Effector memory CD4-positive, alpha-beta T cell (primary cell): ENCODE data around the gene AQP2.
A peak's percentile ranks its signal among the peaks of the same experiment; 100 is the strongest.

Experiments
- DNase-seq, 3 donors: peaks; one replicate each; pipeline ENCODE4 v3.0.0-alpha.2; 2020
- H3K27ac ChIP-seq: 2 replicates; pipeline ENCODE4 v1.7.0; 2013; ENCODE audit warnings: mild to moderate bottlenecking, low read length, moderate library complexity; ENCODE audit not compliant: insufficient read depth, poor library complexity, severe bottlenecking
- H3K27me3 ChIP-seq: replicated peaks from 2 replicates; pipeline ENCODE4 v1.7.0; 2013; ENCODE audit warnings: mild to moderate bottlenecking, low read length; ENCODE audit not compliant: insufficient read depth, control insufficient read depth, poor library complexity, severe bottlenecking
- H3K36me3 ChIP-seq: 2 replicates; pipeline ENCODE4 v1.7.0; 2013; ENCODE audit warnings: mild to moderate bottlenecking, low read length, moderate library complexity; ENCODE audit not compliant: control insufficient read depth, insufficient read depth
- H3K4me1 ChIP-seq: 2 replicates; pipeline ENCODE4 v1.7.0; 2013; ENCODE audit warnings: low read length, mild to moderate bottlenecking; ENCODE audit not compliant: control insufficient read depth, insufficient read depth, poor library complexity, severe bottlenecking
- H3K4me3 ChIP-seq: 2 replicates; pipeline ENCODE4 v1.7.0; 2013; ENCODE audit warnings: low read length, low read depth, mild to moderate bottlenecking; ENCODE audit not compliant: insufficient read depth, poor library complexity, severe bottlenecking
- H3K9me3 ChIP-seq: 2 replicates; pipeline ENCODE4 v1.7.0; 2013; ENCODE audit warnings: mild to moderate bottlenecking, low read length, moderate library complexity; ENCODE audit not compliant: control insufficient read depth

Gene AQP2

DNA sequence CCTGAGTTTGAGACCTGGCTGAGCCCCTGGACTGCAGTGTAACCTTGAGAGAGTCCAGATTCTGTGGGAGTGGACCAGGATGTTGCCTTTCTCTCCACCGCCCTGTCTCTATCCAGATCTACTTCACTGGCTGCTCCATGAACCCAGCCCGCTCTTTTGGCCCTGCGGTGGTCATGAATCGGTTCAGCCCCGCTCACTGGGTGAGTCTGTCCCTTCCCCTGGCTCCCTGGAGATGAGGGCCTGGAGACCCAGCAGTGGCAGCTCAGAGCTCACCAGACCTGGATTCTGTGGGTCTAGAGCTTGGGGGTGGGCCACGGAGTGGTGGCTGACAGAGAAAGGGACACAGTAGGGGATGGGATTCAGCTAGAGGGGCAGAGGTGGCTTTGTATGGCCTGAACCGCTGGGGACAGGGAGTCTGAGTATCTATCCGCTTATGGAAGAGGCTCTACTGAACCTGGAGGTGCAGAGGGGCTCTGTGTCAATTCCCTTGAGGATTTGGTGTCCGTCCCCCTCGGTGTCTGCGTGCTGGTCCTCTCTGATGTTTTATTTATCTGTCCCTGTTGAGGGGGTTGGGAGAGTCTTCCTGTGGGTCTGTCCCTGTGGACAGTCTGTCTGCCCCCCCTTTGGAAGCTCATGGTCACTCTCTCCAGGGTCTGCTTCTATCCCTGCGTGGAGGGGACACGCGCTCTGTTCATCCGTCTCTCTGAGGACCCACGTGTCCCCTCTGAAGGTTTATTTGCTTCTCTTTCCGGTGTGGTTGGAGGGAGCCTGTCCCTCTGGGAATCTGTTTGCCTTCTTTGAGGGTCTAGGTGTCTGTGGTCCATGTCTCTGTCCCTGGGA, 13.7 kb downstream of the AQP2 start:
- Histone ChIP-seq H3K4me1 (peaks cover 13% of the 10 kb centered on the region), H3K27me3 (peaks cover 35% of the 10 kb centered on the region), H3K4me3 (no peak overlapping the region), H3K27ac (no peak overlapping the region), H3K36me3 (no peaks in the 10 kb centered on the region), H3K9me3 (no peaks in the 10 kb centered on the region)
- DNase-seq = no peak

GRCh38 chr12:49964849-49965624, 14.5 kb downstream of the AQP2 start:
- no peak for DNase-seq
- peaks cover 28% of the 10 kb centered on the region for H3K27me3 ChIP-seq
- H3K36me3 ChIP-seq = no peaks in the 10 kb centered on the region
- peaks cover 13% of the 10 kb centered on the region for H3K4me1 ChIP-seq
- H3K4me3 ChIP-seq = no peak overlapping the region
- no peaks in the 10 kb centered on the region for H3K9me3 ChIP-seq
- H3K27ac ChIP-seq = no peak overlapping the region

DNA sequence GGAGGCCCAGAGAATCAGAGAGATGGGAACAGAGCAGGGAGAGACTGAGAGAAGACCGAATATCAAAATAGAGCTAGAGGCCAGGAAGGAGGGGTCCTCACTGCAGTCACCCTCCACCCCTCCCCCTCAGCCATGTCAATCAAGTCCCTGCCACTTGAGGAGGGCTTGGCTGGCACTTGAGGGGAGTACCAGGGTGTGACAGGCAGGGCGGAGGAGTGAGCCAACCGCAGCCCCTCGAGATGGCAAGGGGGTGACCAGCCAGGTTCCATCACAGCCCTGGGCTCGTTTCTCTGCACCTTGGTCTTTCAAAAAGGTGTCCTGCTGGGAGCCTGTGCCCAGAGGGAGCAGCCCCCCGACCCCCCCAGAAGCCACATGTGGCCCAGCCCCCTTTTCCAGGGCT, 15.3 kb downstream of the AQP2 start:
- Histone ChIP-seq H3K4me1 (peaks cover 13% of the 10 kb centered on the region), H3K4me3 (no peak overlapping the region), H3K27me3 (peaks cover 21% of the 10 kb centered on the region), H3K9me3 (no peaks in the 10 kb centered on the region), H3K27ac (no peak overlapping the region), H3K36me3 (no peaks in the 10 kb centered on the region)
- no peak for DNase-seq

DNA sequence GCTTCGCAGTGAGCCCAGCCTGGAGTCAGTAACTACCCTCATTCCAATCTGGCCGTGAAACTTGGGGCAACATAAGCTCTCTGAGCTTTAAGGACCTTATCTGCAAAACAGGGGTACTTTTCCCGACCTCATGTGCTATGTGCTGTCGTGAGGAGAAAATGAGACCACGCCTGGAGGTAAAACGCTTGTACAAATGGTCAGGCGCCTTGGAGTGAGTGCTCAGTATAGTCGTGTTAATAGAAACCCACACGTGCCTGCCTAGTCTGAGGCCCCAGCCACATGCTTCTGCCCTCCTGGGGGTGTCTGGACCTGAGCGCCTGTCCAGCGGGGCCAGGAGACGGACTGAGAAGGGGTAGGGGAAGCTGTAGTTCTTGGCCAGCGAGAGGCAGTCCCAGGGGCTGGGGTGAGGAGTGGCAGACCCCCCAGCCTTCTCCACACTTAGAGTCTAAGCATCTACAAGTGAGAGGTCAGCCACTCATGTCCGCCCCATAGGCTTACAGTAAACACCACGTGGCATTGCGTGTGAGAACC, 16.0 kb downstream of the AQP2 start:
- no peak overlapping the region for H3K4me3 ChIP-seq
- H3K27me3 ChIP-seq = peaks cover 18% of the 10 kb centered on the region
- peaks cover 8% of the 10 kb centered on the region for H3K4me1 ChIP-seq
- H3K9me3 ChIP-seq = no peaks in the 10 kb centered on the region
- no peak overlapping the region for H3K27ac ChIP-seq
- DNase-seq = no peak
- no peaks in the 10 kb centered on the region for H3K36me3 ChIP-seq

DNA sequence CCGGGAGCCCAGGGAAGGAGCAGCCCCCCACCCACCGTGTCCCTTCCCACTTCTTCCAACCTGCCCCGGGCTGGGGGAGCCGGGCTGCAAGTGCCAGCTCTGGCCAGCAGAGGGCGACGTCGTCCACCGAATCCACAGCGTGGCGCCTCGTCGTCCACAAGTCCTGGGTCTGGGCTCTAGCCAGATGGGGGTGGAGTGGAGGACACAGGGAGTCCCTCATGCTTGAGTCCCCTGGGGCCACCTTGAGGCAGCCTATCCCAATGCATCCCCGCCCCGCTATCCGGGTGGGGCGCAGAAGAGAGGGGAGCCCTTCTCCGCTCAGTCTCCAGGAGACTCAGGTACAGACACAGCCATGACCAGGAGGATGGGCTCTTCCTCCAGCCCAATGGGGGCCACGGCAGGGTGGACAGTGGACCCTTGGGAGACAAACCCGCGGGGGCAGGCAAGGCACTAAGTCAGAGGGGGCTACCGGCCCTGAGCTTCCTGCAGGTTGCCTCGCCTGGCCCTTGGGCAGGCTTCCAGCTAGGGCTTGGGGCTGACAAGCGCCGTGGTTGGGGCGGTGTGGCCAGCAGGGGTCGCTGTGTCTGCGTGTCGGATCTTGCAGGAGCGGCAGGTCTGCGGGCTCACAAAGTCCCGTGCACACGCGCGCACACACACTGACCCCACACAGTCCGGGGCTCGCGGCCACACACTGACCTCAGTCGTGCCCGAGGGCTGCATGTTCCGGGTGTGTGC, 16.7 kb downstream of the AQP2 start:
- H3K4me1 ChIP-seq = peaks cover 8% of the 10 kb centered on the region
- H3K9me3 ChIP-seq = no peaks in the 10 kb centered on the region
- peak overlapping the region; percentile 58 for H3K4me3 ChIP-seq
- DNase-seq = peak; percentile 75 to 85 (median 78)
- no peaks in the 10 kb centered on the region for H3K36me3 ChIP-seq
- H3K27ac ChIP-seq = no peak overlapping the region
- peaks cover 15% of the 10 kb centered on the region for H3K27me3 ChIP-seq

DNA sequence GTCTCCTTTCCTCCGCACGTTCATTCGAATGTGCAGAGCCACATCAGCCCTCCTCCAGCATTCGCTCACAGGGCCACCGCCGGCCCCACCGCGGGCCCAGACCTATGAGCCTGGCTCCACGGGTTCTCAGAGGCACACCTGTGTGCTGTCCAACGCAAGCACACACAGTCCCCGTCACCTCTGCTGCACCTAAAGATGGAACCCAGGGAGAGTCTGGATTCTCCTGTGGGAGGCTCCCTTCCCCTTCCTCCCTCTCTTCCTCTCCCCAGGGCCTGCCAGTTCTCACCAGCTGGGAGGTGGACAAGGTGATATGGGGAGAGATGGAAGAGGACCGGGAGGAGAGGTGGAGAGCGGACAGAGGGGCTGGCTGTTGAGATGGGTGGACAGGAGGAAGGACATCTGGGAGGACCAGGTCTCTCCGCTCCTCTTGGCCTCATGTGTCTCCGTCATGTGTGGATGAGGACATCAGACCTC, 17.3 kb downstream of the AQP2 start:
- Histone ChIP-seq H3K4me3 (peak overlapping the region; percentile 58), H3K36me3 (no peaks in the 10 kb centered on the region), H3K4me1 (peaks cover 8% of the 10 kb centered on the region), H3K27ac (no peak overlapping the region), H3K9me3 (no peaks in the 10 kb centered on the region), H3K27me3 (peaks cover 10% of the 10 kb centered on the region)
- no peak for DNase-seq

DNA sequence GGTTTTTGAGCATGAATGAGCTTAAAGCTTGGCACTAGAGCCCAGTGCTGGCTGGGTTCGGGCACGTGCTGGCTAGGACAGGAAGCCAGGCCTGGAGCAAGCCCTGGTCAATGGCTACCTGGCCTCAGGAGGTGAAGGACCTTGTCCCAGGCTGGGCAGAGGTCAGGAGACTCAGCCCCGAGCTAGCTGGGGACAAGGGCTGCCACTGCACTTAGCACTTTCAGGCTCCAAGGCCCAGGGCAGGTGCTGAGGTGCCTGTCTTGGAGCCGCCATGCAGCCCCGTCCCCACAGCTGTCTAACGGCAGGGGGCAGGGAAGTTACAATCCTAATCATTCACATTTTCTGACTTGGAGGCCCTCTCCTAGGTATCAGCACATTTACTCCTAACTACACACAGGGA, 17.9 kb downstream of the AQP2 start:
- Histone ChIP-seq H3K4me3 (no peak overlapping the region), H3K27ac (no peak overlapping the region), H3K4me1 (peaks cover 8% of the 10 kb centered on the region), H3K9me3 (no peaks in the 10 kb centered on the region), H3K27me3 (peaks cover 10% of the 10 kb centered on the region), H3K36me3 (no peaks in the 10 kb centered on the region)
- no peak for DNase-seq

GRCh38 chr12:49969027-49969426, 18.5 kb downstream of the AQP2 start:
- H3K27me3 ChIP-seq = peaks cover 10% of the 10 kb centered on the region

GRCh38 chr12:49969651-49970429, 19.3 kb downstream of the AQP2 start:
- Histone ChIP-seq H3K9me3 (no peaks in the 10 kb centered on the region), H3K4me1 (peaks cover 8% of the 10 kb centered on the region), H3K36me3 (no peaks in the 10 kb centered on the region), H3K27me3 (peaks cover 10% of the 10 kb centered on the region), H3K27ac (no peak overlapping the region), H3K4me3 (no peak overlapping the region)
- no peak for DNase-seq

More at GRCh38 chr12:49969027-49969426, 18.5 kb downstream of the AQP2 start:
- Histone ChIP-seq H3K9me3 (no peaks in the 10 kb centered on the region), H3K4me3 (no peak overlapping the region), H3K27ac (no peak overlapping the region), H3K36me3 (no peaks in the 10 kb centered on the region), H3K4me1 (peaks cover 8% of the 10 kb centered on the region)
- DNase-seq = no peak
